Coronary artery (tissue), 2 donors: ENCODE data around the gene UMOD.
"Not testable (repeated sequence)": the region's sequence is repeated elsewhere in the genome, so short reads cannot be mapped to it uniquely, and the experiment has no call there.

ENCODE experiments used
- DNase-seq: peaks from one replicate; pipeline ENCODE4 v3.0.0-alpha.2; 2017; ENCODE audit warnings: low spot score
- H3K27ac ChIP-seq, 2 donors: fragments of 200-600 bp; sonication (generic); one replicate each; pipeline ENCODE4 v1.5.1; 2016 to 2019
- H3K4me3 ChIP-seq: fragments of 200-600 bp; sonication (generic); 2 replicates; pipeline ENCODE4 v1.5.1; 2016; ENCODE audit warnings: mild to moderate bottlenecking, moderate library complexity
- TF ChIP-seq, protein P1 (sequence below): fragments of 200-600 bp; sonication (generic); IDR thresholded peaks from one replicate; pipeline ENCODE4 v1.5.1; 2019; ENCODE audit warnings: antibody characterized with exemption

Gene UMOD

DNA sequence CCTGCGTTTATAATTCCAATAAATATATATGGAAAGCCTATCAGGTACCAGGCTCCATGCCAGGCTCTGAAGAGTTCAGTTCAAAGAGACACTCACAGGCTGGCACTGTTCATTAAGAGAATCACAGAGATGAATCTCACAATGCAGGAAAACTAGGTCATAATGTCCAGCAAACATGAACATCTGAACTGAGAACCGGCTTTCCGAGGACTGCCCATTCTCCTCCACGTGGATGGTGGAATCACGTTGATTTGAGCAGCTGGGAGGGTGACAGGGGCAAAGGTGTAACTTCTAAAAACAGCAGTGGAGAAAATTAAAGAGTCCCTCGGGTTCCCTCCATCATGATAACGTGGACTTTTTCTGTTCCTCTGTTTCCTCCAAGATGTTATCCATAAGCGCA is 35.4 kb downstream of the UMOD start:
- DNase-seq: no peak
- TF ChIP-seq, protein P1, sequence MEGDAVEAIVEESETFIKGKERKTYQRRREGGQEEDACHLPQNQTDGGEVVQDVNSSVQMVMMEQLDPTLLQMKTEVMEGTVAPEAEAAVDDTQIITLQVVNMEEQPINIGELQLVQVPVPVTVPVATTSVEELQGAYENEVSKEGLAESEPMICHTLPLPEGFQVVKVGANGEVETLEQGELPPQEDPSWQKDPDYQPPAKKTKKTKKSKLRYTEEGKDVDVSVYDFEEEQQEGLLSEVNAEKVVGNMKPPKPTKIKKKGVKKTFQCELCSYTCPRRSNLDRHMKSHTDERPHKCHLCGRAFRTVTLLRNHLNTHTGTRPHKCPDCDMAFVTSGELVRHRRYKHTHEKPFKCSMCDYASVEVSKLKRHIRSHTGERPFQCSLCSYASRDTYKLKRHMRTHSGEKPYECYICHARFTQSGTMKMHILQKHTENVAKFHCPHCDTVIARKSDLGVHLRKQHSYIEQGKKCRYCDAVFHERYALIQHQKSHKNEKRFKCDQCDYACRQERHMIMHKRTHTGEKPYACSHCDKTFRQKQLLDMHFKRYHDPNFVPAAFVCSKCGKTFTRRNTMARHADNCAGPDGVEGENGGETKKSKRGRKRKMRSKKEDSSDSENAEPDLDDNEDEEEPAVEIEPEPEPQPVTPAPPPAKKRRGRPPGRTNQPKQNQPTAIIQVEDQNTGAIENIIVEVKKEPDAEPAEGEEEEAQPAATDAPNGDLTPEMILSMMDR: no peak

DNA sequence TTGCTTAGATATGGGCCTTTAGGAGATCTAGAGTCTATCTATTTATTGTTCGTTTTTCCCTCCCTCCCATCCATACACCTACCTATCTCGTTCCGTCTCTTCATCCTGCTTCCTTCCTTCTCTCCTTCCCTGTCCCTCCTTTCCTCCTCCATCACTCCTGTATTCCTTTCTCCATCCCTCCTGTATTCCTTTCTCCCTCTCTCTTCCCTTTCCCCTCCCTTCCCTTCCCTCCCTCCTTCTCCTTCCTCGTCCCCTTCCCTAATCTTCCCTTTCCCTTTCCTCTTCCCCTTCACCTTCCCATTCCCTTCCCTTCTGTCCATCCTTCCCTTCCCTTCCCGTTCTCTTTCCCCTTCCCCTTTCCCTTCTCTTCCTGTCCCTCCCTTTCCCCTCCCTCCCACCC is 35.8 kb downstream of the UMOD start:
- Histone ChIP-seq H3K27ac (no peak overlapping the region), H3K4me3 (no peak overlapping the region)
- TF ChIP-seq, protein P1: no peak
- DNase-seq: no peak

More for the DNA sequence above, 35.4 kb downstream of the UMOD start:
- no peak overlapping the region for H3K4me3 ChIP-seq
- H3K27ac ChIP-seq: no peak overlapping the region

DNA sequence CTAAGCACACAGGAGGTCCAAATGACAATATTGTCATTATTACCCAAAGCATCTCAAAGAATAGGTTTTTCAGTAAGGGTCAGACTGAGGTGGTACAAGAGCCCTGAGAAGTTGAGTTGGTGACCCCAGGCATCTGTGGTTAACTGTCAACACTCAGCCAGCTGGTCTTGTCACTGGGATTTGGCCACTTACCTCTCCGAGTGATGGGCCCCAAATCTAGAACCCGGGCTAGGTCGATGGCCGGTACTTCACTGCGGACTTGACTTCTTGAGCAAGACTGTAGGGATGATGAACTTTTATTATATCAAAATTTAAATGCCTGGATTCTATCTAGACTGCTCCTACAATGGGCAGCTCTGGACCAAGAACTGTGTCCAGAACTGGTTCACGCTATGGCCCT is 36.8 kb downstream of the UMOD start:
- no peak overlapping the region for H3K27ac ChIP-seq
- no peak overlapping the region for H3K4me3 ChIP-seq
- TF ChIP-seq, protein P1: no peak
- no peak for DNase-seq

- TF ChIP-seq, protein P1: no peak
- Histone ChIP-seq H3K4me3 (no peak overlapping the region), H3K27ac (no peak overlapping the region)
- no peak for DNase-seq
These were observed 37.9 kb downstream of the UMOD start for GRCh38 chr16:20314575-20314974.

- TF ChIP-seq, protein P1: no peak
- DNase-seq: no peak
- H3K4me3 ChIP-seq: no peak overlapping the region
- H3K27ac ChIP-seq: no peak overlapping the region
These were observed 38.8 kb downstream of the UMOD start for GRCh38 chr16:20313741-20314140.

- not testable (repeated sequence) for DNase-seq, H3K27ac ChIP-seq, H3K4me3 ChIP-seq
These were observed 39.9 kb downstream of the UMOD start for GRCh38 chr16:20312536-20313095.

- TF ChIP-seq, protein P1: no peak
- H3K4me3 ChIP-seq: no peak overlapping the region
These were observed 41.0 kb downstream of the UMOD start for GRCh38 chr16:20311548-20311947.

More at GRCh38 chr16:20311548-20311947, 41.0 kb downstream of the UMOD start:
- DNase-seq: no peak
- H3K27ac ChIP-seq: no peak overlapping the region
